AG04449 (cell line): ENCODE measurements around the gene NEU1.
"Not testable (repeated sequence)": the region's sequence is repeated elsewhere in the genome, so short reads cannot be mapped to it uniquely, and the experiment has no call there.

Experiments used
- CTCF ChIA-PET: fragments of 350-600 bp; formaldehyde crosslinking; extraction: SDS; loops from one replicate; lab custom pipeline; 2021; ENCODE audit warnings: antibody characterized with exemption; lab: Yijun Ruan, JAX
- POLR2A ChIA-PET: fragments of 400-600, 350-600 bp; formaldehyde crosslinking; extraction: SDS; loops from one replicate; lab custom pipeline; 2020; ENCODE audit warnings: antibody characterized with exemption, inconsistent platforms; lab: Yijun Ruan, JAX
- DNase-seq: peaks from one replicate; pipeline ENCODE4 v3.0.0-alpha.2; 2010; ENCODE audit warnings: low read depth, low spot score
- H3K4me3 ChIP-seq: 2 replicates; pipeline ENCODE4 v1.5.1; 2011; ENCODE audit warnings: low read depth, mild to moderate bottlenecking, control low read depth, low read length
- TF ChIP-seq, protein P1 (sequence below): IDR thresholded peaks from one replicate; pipeline ENCODE4 v1.5.1; 2011; ENCODE audit warnings: mild to moderate bottlenecking, moderate library complexity, low read length, control low read depth, inconsistent platforms; ENCODE audit not compliant: insufficient read depth; ENCODE audit errors: missing control alignments

NEU1 gene

DNA sequence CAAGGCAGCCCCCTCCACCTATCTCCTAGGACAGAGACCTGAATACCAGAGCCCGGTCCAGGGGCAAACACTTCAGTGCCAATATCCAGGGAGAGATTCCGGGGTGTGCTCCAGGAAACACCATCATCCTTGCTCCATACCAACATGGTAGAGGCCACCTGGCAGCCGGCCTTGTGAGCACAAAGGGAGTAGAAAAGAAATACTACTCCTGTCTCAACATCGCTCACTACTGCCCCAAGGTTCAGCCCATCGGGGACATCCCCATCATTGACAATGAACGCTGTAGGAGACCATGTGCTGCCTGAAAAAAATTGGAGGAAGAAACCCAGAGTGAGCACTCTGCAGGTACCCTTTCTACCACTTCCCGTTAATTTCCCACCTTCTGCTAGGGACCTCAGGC, 1.5 kb downstream of the NEU1 start:
- H3K4me3 ChIP-seq: no peak overlapping the region; the same call in 1 of the 2 replicates
- DNase-seq: no peak
- ChIA-PET POLR2A (no interaction called here), CTCF (no interaction called here)
- TF ChIP-seq, protein P1, sequence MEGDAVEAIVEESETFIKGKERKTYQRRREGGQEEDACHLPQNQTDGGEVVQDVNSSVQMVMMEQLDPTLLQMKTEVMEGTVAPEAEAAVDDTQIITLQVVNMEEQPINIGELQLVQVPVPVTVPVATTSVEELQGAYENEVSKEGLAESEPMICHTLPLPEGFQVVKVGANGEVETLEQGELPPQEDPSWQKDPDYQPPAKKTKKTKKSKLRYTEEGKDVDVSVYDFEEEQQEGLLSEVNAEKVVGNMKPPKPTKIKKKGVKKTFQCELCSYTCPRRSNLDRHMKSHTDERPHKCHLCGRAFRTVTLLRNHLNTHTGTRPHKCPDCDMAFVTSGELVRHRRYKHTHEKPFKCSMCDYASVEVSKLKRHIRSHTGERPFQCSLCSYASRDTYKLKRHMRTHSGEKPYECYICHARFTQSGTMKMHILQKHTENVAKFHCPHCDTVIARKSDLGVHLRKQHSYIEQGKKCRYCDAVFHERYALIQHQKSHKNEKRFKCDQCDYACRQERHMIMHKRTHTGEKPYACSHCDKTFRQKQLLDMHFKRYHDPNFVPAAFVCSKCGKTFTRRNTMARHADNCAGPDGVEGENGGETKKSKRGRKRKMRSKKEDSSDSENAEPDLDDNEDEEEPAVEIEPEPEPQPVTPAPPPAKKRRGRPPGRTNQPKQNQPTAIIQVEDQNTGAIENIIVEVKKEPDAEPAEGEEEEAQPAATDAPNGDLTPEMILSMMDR: no peak

DNA sequence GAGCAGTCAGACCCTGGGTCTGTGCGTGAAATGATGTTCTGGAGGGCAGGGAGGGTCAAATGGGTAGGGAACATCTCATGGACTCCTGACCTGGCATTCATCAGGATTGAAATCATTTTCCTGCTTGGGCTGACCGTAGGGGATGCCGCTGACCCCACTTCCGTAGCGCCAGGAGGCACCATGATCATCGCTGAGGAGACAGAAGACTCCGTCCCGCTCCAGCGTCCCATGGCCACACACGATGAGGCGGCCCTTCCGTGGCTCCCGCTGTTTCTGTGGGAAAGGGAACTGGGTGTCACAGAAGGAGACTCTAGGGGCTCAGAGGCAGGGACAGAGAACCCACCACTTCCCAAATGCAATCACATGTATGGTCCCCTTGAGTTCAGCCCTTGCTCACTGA, 2.3 kb downstream of the NEU1 start:
- no peak for DNase-seq
- no peak overlapping the region for H3K4me3 ChIP-seq
- CTCF ChIA-PET: interaction anchor here (0.7 kb wide), 1 partner anchor 9 kb away, joined by 3 read pairs; no protein-coding TSS in a partner anchor
- TF ChIP-seq, protein P1: no peak
- POLR2A ChIA-PET: no interaction called here

DNA sequence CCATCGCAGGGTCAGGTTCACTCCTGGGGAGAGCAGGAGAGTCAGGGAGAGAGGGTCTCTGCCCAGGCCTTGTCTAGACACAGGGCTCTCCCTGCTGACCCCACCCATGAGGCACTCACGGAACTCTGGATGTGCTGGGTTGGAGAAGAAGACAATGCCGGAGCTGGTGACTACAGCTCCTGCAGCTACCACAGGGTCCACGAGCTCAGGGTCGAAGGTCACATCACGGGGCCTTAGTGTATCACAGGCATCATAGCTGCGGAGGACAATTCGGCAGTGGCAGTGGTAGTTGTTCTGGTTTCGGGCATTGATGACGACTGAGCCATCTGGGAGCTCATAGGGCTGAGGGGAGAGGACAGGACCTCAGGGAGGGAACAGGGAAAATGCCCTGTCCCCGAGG, 2.7 kb downstream of the NEU1 start:
- no peak for DNase-seq
- POLR2A ChIA-PET: no interaction called here
- TF ChIP-seq, protein P1: no peak

DNA sequence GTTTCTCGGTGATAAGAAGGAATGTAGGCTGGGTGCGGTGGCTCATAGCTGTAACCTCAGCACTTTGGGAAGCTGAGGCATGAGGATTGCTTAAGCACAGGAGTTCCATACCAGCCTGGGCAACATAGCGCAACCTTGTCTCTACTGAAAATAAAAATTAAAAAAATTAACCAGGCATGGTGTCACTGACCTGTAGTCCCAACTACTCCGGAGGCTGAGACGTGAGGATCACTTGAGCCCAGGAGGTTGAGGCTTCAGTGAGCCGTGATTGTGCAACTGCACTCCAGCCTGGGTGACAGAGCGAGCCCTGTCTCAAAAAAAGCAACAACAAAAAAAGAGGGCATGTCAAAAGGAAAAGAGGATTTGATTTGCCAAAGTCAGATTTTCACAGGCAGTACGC, 3.9 kb downstream of the NEU1 start:
- no peak for DNase-seq
- ChIA-PET CTCF (no interaction called here), POLR2A (no interaction called here)
- TF ChIP-seq, protein P1: no peak
- no peak overlapping the region for H3K4me3 ChIP-seq

More for the DNA sequence above, 2.7 kb downstream of the NEU1 start:
- CTCF ChIA-PET: interaction anchor here (0.7 kb wide), 1 partner anchor 9 kb away, joined by 3 read pairs; no protein-coding TSS in a partner anchor
- no peak overlapping the region for H3K4me3 ChIP-seq

DNA sequence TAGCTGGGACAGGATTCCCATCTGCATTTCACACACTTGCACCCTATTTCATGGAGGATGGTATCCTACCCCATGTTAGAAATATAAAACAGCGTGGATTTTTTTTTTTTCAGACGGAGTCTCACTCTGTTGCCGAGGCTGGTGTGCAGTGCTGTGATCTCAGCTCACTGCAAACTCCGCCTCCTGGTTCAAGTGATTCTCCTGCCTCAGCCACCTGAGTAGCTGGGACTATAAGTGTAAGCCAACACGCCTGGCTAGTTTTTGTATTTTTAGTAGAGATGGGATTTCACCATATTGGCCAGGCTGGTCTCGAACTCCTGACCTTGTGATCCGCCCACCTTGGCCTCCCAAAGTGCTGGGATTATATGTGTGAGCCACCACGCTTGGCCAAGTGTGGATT, 4.8 kb downstream of the NEU1 start:
- DNase-seq, H3K4me3 ChIP-seq, POLR2A ChIA-PET: not testable (repeated sequence)
- CTCF ChIA-PET: interaction anchor here (1.2 kb wide), 2 partner anchors 18 to 259 kb away, joined by 4 read pairs; no protein-coding TSS in a partner anchor

DNA sequence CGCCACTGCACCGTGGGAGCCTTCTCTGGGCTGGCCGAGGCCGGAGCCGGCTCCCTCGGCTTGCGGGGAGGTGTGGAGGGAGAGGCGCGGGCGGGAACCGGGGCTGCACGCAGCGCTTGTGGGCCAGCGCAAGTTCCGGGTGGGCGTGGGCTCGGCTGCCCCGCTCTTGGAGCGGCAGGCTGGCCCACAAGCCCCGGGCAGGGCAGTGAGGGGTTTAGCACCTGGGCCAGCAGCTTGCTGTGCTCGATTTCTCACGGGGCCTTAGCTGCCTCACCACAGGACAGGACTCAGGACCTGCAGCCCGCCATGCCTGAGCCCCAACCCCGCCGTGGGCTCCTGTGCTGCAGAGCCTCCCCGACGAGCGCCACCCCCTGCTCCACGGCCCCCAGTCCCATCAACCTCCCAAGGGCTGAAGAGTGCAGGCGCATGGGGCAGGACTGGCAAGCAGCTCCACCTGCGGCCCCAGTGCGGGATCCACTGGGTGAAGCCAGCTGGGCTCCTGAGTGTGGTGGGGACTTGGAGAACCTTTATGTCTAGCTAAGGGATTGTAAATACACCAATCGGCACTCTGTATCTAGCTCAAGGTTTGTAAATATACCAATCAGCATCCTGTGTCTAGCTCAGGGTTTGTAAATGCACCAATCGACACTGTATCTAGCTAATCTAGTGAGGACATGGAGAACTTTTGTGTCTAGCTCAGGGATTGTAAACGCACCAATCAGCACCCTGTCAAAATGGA, 10.5 kb downstream of the NEU1 start:
- CTCF ChIA-PET, DNase-seq, H3K4me3 ChIP-seq: not testable (repeated sequence)
- POLR2A ChIA-PET: interaction anchor here (1.0 kb wide), 1 partner anchor 11 kb away, joined by 5 read pairs; the partner anchor contains the start of gene NEU1

DNA sequence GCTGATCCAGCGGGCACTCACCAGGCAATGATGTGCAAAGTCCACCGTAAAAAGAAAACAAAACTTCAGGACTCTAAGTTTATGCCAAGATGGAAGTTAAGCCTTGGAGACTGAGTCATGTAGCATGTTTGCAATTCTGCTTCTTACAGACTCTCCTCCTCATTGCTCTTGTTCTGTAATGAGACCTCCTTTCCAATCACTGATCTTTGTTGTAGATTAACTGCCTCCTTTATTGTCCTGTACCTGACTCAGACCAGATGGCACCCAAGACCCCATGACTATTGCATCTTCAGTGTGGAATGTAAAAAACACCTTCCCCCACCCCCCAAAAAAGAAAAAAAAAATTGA, 11.2 kb downstream of the NEU1 start:
- TF ChIP-seq, protein P1: no peak
- no peak for DNase-seq
- CTCF ChIA-PET: interaction anchor here (0.7 kb wide), 1 partner anchor 8 kb away, joined by 3 read pairs; no protein-coding TSS in a partner anchor
- H3K4me3 ChIP-seq: no peak overlapping the region
- POLR2A ChIA-PET: no interaction called here
